Measurements from ENCODE around the gene NF1.
"Not testable (repeated sequence)": the region's sequence is repeated elsewhere in the genome, so short reads cannot be mapped to it uniquely, and the experiment has no call there.

The NF1 gene, protein sequence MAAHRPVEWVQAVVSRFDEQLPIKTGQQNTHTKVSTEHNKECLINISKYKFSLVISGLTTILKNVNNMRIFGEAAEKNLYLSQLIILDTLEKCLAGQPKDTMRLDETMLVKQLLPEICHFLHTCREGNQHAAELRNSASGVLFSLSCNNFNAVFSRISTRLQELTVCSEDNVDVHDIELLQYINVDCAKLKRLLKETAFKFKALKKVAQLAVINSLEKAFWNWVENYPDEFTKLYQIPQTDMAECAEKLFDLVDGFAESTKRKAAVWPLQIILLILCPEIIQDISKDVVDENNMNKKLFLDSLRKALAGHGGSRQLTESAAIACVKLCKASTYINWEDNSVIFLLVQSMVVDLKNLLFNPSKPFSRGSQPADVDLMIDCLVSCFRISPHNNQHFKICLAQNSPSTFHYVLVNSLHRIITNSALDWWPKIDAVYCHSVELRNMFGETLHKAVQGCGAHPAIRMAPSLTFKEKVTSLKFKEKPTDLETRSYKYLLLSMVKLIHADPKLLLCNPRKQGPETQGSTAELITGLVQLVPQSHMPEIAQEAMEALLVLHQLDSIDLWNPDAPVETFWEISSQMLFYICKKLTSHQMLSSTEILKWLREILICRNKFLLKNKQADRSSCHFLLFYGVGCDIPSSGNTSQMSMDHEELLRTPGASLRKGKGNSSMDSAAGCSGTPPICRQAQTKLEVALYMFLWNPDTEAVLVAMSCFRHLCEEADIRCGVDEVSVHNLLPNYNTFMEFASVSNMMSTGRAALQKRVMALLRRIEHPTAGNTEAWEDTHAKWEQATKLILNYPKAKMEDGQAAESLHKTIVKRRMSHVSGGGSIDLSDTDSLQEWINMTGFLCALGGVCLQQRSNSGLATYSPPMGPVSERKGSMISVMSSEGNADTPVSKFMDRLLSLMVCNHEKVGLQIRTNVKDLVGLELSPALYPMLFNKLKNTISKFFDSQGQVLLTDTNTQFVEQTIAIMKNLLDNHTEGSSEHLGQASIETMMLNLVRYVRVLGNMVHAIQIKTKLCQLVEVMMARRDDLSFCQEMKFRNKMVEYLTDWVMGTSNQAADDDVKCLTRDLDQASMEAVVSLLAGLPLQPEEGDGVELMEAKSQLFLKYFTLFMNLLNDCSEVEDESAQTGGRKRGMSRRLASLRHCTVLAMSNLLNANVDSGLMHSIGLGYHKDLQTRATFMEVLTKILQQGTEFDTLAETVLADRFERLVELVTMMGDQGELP (N-terminal part only)

DNA sequence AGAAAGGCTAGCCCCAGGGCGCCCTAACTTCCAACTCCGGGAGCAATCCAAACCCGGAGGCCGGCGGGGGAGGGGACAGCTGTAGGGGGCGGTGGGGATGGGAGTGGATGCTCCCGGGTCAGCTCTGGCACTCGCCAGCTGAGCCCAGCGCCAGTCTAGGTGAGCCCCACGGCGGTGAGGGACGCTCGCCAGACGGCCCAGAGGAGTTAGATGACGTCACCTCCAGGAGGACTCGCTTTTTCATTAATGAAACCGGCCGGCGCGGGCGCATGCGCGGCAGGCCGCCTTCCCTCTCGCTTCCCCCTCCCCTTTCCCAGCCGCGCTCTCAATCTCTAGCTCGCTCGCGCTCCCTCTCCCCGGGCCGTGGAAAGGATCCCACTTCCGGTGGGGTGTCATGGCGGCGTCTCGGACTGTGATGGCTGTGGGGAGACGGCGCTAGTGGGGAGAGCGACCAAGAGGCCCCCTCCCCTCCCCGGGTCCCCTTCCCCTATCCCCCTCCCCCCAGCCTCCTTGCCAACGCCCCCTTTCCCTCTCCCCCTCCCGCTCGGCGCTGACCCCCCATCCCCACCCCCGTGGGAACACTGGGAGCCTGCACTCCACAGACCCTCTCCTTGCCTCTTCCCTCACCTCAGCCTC, at the start of gene NF1:
Gene NF1, plus strand, starts transcription at position 378 of the 636 bp plus-strand sequence. CDS start 333 bp downstream, outside the sequence.
- Histone ChIP-seq H3K27ac (ENCODE audit: low read depth, low read length) (peak within 1 kb of the TSS; percentile 96), H3K4me3 (ENCODE audit: low read depth, low read length) (peak within 1 kb of the TSS; percentile 97)

DNA sequence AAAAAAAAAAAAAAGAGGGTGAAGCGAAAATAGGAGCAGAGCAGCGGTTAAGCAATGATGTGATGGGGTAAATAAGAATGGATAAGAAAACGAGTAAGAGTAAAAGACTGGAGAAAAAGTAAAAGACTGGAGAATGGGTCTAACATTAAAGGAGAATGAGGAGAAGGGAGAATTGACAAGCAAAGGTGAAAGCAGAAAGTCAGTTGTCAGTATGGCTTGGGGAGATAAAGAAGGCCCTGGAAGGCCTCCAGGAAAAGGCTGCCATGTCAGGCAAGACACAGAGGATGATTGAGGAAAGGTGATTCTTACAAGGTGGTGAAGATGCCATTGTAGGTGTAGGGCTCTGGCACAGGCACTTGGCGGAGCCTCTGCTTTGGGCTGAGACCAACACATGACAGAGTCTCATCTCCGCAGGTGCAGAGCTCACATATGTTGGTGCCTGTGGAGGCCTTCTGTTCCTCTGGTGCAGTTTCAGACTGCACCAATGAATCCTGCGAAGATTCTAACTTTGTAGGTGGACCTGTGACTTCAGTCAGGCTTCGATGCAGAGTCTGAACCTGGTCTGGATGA, 47.8 kb upstream of the NF1 start:
- not testable (repeated sequence) for H3K27ac ChIP-seq (ENCODE audit: low read depth, low read length); H3K36me3 ChIP-seq (ENCODE audit: control insufficient read depth, insufficient read depth, low read length); H3K9ac ChIP-seq (ENCODE audit: low read depth, low read length); H3K9me3 ChIP-seq (ENCODE audit: control insufficient read depth, insufficient read depth, low read length); H3K4me3 ChIP-seq (ENCODE audit: low read depth, low read length); H3K4me1 ChIP-seq (ENCODE audit: control insufficient read depth, insufficient read depth, low read length); H3K27me3 ChIP-seq (ENCODE audit: control insufficient read depth, insufficient read depth, low read length)

More for the DNA sequence above, at the start of gene NF1:
- no peaks in the 10 kb centered on the region for H3K36me3 ChIP-seq (ENCODE audit: control insufficient read depth, insufficient read depth, low read length)
- no peaks in the 10 kb centered on the region for H3K27me3 ChIP-seq (ENCODE audit: control insufficient read depth, insufficient read depth, low read length)
- peak within 1 kb of the TSS; percentile 63 for H3K9ac ChIP-seq (ENCODE audit: low read depth, low read length)
- peaks cover 14% of the 10 kb centered on the region for H3K4me1 ChIP-seq (ENCODE audit: control insufficient read depth, insufficient read depth, low read length)
- H3K9me3 ChIP-seq (ENCODE audit: control insufficient read depth, insufficient read depth, low read length), result no peaks in the 10 kb centered on the region

DNA sequence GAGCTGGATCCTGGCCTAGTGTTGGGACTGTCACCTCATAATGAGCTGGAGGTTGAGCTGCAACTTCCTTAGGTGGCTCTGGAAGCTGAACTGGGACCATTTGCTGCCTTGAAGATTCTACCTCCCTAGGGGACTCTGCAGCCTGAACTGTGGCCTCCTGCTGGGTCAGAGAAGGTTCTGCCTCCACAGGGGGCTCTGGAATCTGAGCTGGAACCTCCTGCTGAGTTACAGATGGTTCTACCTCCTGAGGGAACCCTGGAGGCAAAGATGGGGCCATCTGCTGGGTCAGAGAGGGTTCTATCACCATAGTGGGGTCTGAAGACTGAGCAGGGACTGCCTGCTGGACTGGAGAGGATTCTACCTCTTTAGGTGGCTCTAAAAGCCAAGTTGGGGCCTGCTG, 46.6 kb upstream of the NF1 start:
- Histone ChIP-seq H3K9me3 (ENCODE audit: control insufficient read depth, insufficient read depth, low read length) (no peaks in the 10 kb centered on the region), H3K4me3 (ENCODE audit: low read depth, low read length) (no peak overlapping the region), H3K9ac (ENCODE audit: low read depth, low read length) (no peak overlapping the region), H3K27me3 (ENCODE audit: control insufficient read depth, insufficient read depth, low read length) (no peaks in the 10 kb centered on the region), H3K27ac (ENCODE audit: low read depth, low read length) (no peak overlapping the region), H3K4me1 (ENCODE audit: control insufficient read depth, insufficient read depth, low read length) (no peaks in the 10 kb centered on the region), H3K36me3 (ENCODE audit: control insufficient read depth, insufficient read depth, low read length) (no peaks in the 10 kb centered on the region)

DNA sequence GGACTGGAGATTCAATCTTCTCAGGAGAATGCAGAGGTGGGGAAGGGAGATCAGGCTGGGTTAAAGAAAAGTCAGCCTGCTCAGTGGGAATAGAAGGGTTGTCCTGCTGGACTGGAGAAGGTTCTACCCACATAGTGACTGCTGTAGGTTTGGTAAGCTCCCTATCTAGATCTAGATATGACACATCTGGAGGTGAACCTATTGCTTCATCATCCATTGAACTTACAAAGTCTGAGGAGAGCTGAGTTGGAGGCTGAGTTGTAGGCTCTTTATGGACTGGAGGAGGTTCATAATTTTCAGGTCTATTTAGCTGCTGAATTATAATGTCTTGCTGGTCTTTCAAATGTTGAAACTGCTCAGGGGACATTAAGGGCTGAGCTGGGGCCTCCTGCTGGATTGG, 46.0 kb upstream of the NF1 start:
- Histone ChIP-seq H3K9me3 (ENCODE audit: control insufficient read depth, insufficient read depth, low read length) (no peaks in the 10 kb centered on the region), H3K4me3 (ENCODE audit: low read depth, low read length) (no peak overlapping the region), H3K9ac (ENCODE audit: low read depth, low read length) (no peak overlapping the region), H3K27me3 (ENCODE audit: control insufficient read depth, insufficient read depth, low read length) (no peaks in the 10 kb centered on the region), H3K4me1 (ENCODE audit: control insufficient read depth, insufficient read depth, low read length) (no peaks in the 10 kb centered on the region), H3K27ac (ENCODE audit: low read depth, low read length) (no peak overlapping the region), H3K36me3 (ENCODE audit: control insufficient read depth, insufficient read depth, low read length) (no peaks in the 10 kb centered on the region)

DNA sequence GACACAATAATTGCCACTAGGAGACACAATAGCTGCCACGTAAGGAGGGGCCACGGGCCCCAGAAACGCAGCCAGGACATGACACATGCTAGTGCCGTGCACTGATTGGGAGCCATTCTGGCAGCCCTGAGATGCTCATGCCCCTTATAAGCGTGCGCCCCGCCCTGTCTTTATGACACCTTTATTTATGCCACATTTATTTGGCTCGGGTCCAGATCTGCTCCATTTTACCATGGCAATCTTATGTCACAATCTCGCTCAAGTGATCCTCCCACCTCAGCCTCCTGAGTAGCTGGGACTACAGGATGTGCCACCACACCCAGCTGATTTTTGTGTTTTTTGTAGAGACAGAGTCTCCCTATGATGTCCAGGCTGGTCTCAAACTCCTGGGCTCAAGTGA, 43.8 kb upstream of the NF1 start:
- H3K27me3 ChIP-seq (ENCODE audit: control insufficient read depth, insufficient read depth, low read length), result no peaks in the 10 kb centered on the region
- H3K4me3 ChIP-seq (ENCODE audit: low read depth, low read length), result no peak overlapping the region
- no peaks in the 10 kb centered on the region for H3K4me1 ChIP-seq (ENCODE audit: control insufficient read depth, insufficient read depth, low read length)
- no peak overlapping the region for H3K27ac ChIP-seq (ENCODE audit: low read depth, low read length)
- H3K9ac ChIP-seq (ENCODE audit: low read depth, low read length), result no peak overlapping the region
- no peaks in the 10 kb centered on the region for H3K36me3 ChIP-seq (ENCODE audit: control insufficient read depth, insufficient read depth, low read length)
- no peaks in the 10 kb centered on the region for H3K9me3 ChIP-seq (ENCODE audit: control insufficient read depth, insufficient read depth, low read length)

DNA sequence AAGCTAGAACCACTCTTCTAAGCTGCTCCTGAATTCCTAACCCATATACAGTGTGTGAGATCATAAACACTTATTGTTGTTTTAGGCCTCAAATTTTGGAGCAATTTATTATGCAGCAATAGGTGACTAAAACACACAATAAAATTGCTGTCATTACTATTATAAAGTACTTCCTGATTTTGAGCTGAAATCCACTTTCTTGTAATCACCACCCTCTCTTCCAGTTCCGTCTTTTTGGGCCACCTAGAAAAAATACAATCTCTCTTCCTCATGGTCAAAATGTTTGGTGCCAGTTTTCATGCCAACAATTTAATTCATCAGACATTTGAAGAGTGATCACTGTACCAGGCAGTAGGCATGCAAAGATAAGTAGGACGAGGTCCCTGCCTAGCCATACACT, 43.3 kb upstream of the NF1 start:
- Histone ChIP-seq H3K36me3 (ENCODE audit: control insufficient read depth, insufficient read depth, low read length) (no peaks in the 10 kb centered on the region), H3K9me3 (ENCODE audit: control insufficient read depth, insufficient read depth, low read length) (no peaks in the 10 kb centered on the region), H3K4me3 (ENCODE audit: low read depth, low read length) (no peak overlapping the region), H3K27ac (ENCODE audit: low read depth, low read length) (no peak overlapping the region), H3K27me3 (ENCODE audit: control insufficient read depth, insufficient read depth, low read length) (no peaks in the 10 kb centered on the region), H3K9ac (ENCODE audit: low read depth, low read length) (no peak overlapping the region), H3K4me1 (ENCODE audit: control insufficient read depth, insufficient read depth, low read length) (no peaks in the 10 kb centered on the region)

DNA sequence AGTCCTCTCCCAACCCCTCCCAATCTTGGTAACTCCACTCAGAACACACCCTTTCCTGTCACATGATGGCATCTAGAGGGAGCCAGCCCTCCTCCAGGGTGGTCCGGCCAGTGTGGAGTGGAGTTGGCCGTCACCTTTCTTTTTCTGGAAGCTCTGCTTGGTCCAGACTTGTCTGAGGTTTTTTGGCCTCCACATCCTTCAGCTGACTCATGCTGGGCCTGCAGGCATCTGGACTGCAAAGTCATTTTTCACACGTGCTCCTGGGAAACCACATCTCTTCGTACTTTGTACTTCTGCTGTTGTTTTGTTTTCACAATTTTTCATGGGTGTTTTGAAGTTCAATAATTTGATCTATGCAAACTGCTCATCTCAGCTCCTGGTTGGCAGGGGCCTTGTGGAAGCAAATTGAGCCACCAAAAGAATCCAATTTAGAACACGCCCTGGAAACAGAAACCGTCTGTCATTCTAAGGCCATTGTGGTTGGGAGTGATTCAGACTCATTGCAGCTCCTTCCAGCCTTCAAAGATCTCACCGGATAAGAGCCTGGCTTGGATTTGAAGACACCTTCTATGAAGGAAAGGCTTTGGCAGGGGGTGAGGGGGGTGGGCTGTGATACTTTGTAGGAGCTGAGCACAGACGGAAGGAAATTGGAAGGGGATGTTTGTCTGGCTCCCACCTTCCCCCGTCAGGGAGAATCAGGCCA, 42.4 kb upstream of the NF1 start:
- H3K27ac ChIP-seq (ENCODE audit: low read depth, low read length), result no peak overlapping the region
- H3K4me1 ChIP-seq (ENCODE audit: control insufficient read depth, insufficient read depth, low read length), result no peaks in the 10 kb centered on the region
- no peak overlapping the region for H3K9ac ChIP-seq (ENCODE audit: low read depth, low read length)
- H3K27me3 ChIP-seq (ENCODE audit: control insufficient read depth, insufficient read depth, low read length), result no peaks in the 10 kb centered on the region
- H3K9me3 ChIP-seq (ENCODE audit: control insufficient read depth, insufficient read depth, low read length), result no peaks in the 10 kb centered on the region
- no peaks in the 10 kb centered on the region for H3K36me3 ChIP-seq (ENCODE audit: control insufficient read depth, insufficient read depth, low read length)
- H3K4me3 ChIP-seq (ENCODE audit: low read depth, low read length), result no peak overlapping the region

DNA sequence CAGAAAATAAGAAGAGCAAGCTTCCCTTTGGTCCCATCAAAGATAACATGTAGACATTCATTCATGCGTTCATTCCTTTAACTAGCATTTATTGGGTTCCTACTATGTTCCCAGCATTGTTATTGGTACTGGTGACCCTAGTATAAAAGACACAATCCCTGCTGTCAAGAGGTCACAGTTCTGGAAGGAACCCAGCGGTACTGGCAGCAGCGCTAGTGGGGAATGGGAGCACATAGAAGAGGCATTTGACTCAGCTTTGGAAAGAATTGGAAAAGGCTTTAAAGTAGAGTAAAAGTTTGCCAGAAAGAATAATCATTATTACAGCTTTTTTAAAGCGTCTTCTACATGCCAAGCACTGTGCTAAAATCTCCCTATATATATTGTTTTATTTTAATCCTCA, 41.7 kb upstream of the NF1 start:
- Histone ChIP-seq H3K36me3 (ENCODE audit: control insufficient read depth, insufficient read depth, low read length) (no peaks in the 10 kb centered on the region), H3K4me1 (ENCODE audit: control insufficient read depth, insufficient read depth, low read length) (no peaks in the 10 kb centered on the region), H3K4me3 (ENCODE audit: low read depth, low read length) (no peak overlapping the region), H3K9me3 (ENCODE audit: control insufficient read depth, insufficient read depth, low read length) (no peaks in the 10 kb centered on the region), H3K27me3 (ENCODE audit: control insufficient read depth, insufficient read depth, low read length) (no peaks in the 10 kb centered on the region), H3K27ac (ENCODE audit: low read depth, low read length) (no peak overlapping the region), H3K9ac (ENCODE audit: low read depth, low read length) (no peak overlapping the region)

DNA sequence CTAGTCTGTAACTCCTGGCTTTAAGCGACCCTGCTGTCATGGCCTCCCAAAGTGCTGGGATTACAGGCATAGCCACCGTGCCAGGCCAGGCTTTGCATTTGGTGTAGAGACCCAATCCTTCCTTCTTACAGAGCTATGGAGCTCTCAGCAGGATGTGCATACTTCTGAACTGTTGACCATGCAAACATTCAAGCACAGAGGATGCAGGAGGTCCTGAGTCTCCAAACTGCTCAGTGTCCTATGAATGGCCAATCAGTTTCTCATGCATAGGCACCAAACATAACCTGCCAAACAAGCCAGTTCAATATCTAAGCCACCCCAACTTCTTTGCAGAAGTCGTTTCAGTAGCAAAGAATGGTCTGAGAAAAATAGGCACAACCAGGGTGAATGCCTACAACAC, 40.0 kb upstream of the NF1 start:
- H3K4me1 ChIP-seq (ENCODE audit: control insufficient read depth, insufficient read depth, low read length), result no peaks in the 10 kb centered on the region
- H3K27ac ChIP-seq (ENCODE audit: low read depth, low read length), result no peak overlapping the region
- H3K4me3 ChIP-seq (ENCODE audit: low read depth, low read length), result no peak overlapping the region

DNA sequence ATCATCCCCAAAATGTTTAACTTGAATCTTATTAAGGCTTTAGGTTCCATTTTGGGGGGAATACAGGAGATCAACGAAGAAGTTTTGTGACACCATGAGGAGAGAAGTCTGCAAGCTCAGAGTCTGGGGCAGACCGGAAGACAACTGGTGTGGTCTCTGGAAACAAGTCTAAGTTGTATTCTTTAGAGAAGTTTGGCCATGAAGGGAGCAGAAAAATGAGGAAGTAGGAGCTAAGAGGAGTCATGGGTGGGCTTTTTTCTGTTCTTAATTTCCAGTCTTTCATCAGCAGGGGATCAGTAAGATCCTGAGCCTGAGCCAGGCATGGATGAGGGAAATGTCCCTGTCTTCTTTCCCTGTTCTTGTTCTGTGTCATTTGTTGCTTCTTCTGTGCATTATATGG, 35.8 kb upstream of the NF1 start:
- no peak overlapping the region for H3K27ac ChIP-seq (ENCODE audit: low read depth, low read length)
- no peak overlapping the region for H3K4me3 ChIP-seq (ENCODE audit: low read depth, low read length)
- no peaks in the 10 kb centered on the region for H3K4me1 ChIP-seq (ENCODE audit: control insufficient read depth, insufficient read depth, low read length)
- H3K27me3 ChIP-seq (ENCODE audit: control insufficient read depth, insufficient read depth, low read length), result no peaks in the 10 kb centered on the region
- H3K36me3 ChIP-seq (ENCODE audit: control insufficient read depth, insufficient read depth, low read length), result no peaks in the 10 kb centered on the region
- H3K9ac ChIP-seq (ENCODE audit: low read depth, low read length), result no peak overlapping the region
- no peaks in the 10 kb centered on the region for H3K9me3 ChIP-seq (ENCODE audit: control insufficient read depth, insufficient read depth, low read length)

More for the DNA sequence above, 40.0 kb upstream of the NF1 start:
- H3K27me3 ChIP-seq (ENCODE audit: control insufficient read depth, insufficient read depth, low read length), result no peaks in the 10 kb centered on the region
- H3K9me3 ChIP-seq (ENCODE audit: control insufficient read depth, insufficient read depth, low read length), result no peaks in the 10 kb centered on the region
- no peak overlapping the region for H3K9ac ChIP-seq (ENCODE audit: low read depth, low read length)
- H3K36me3 ChIP-seq (ENCODE audit: control insufficient read depth, insufficient read depth, low read length), result no peaks in the 10 kb centered on the region

Measured in HUES48 (cell line).